Heart left ventricle (tissue), 13 donors: ENCODE measurements around the gene LENG9.

Source experiments
- POLR2A ChIP-seq, 2 donors: fragments of 450-650 bp; IDR thresholded peaks; one replicate each; pipeline ENCODE4 v1.6.1; 2017; ENCODE audit warnings: antibody characterized with exemption in 2 of 2, mild to moderate bottlenecking in 2 of 2, moderate library complexity in 2 of 2
- TF ChIP-seq, protein P1 (sequence below), 12 donors: fragments of 200-600 bp; sonication (generic) in 4 of 12; IDR thresholded peaks; one replicate each; pipeline versions ENCODE4 v1.5.0 to v1.8.0; 2018 to 2022; ENCODE audit warnings: antibody characterized with exemption in 12 of 12, mild to moderate bottlenecking in 5 of 12
- donor health status: ischemic (EF 13 %, LVEDD 7.1; RV severe dilation, severe dysfunction).
- donor health status: DM: no; HTN: yes; CAD: no.
- donor health status: DM: no; HTN: no; CAD: no.
- donor health status: ischemic (EF 25% LVEDD 6.9; RV normal size, moderate dysfunction).
- donor health status: ischemic (EF 25% LVEDD 5.7; RV mildly dilated, moderate dysfunction).
- donor health status: ischemic (EF 35%, LVEDD 5.7; RV mildly dilated, moderate dysfunction).
- donor health status: nonischemic (EF 11% LVEDD 7.7; RV severe dilation, severe dysfunction).
- donor health status: DM: yes; HTN: yes; CAD: no.
- donor health status: PGD.
- donor health status: ischemic (EF 29% LVEDD 5.4; RV normal size, mild dysfunction).
- donor health status: nonischemic (EF 23%, LVEDD 6.1; RV moderate dilation, normal function).

DNA sequence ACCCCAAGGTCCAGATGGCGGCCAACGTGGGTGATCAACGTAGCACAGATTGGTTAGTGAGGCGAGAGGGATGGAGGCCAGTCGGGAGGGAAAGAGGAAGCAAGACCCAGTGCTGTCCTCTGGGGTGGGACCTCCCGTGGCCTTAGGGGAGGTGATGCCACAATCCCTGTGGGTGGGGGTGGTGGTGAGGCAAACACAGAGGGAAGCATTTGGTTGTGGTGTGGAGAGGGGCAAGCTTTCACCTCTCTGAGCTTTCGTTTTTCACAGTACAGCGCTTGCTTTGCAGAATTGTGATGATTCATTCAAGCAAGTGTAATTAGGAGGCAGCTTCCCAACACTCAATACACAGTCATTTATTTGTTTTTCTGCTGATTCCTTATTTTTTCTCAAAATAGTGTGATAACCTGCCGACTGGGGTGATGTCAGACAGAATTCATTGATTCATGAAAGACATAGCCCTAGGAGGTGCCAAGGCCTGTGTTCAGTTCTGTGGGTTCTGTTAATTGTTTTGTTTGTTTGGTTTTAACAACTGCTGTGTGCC is 12.2 kb downstream of the LENG9 start:
- TF ChIP-seq, protein P1, sequence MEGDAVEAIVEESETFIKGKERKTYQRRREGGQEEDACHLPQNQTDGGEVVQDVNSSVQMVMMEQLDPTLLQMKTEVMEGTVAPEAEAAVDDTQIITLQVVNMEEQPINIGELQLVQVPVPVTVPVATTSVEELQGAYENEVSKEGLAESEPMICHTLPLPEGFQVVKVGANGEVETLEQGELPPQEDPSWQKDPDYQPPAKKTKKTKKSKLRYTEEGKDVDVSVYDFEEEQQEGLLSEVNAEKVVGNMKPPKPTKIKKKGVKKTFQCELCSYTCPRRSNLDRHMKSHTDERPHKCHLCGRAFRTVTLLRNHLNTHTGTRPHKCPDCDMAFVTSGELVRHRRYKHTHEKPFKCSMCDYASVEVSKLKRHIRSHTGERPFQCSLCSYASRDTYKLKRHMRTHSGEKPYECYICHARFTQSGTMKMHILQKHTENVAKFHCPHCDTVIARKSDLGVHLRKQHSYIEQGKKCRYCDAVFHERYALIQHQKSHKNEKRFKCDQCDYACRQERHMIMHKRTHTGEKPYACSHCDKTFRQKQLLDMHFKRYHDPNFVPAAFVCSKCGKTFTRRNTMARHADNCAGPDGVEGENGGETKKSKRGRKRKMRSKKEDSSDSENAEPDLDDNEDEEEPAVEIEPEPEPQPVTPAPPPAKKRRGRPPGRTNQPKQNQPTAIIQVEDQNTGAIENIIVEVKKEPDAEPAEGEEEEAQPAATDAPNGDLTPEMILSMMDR (IDR thresholded peaks at IDR 0.05), result no peak
- no peak for TF ChIP-seq POLR2A (IDR thresholded peaks at IDR 0.05)
